Endodermal cell (in vitro differentiated cells): ENCODE data around the gene GUCY1B1. TPM values are rescaled to one million over a fixed set of nuclear protein-coding genes. Genes with fewer than 3 reads are reported as not detected.

ENCODE experiments used
- DNase-seq: peaks from one replicate; pipeline ENCODE4 v3.0.0-alpha.2; 2017
- H3K27ac ChIP-seq: 2 replicates; pipeline ENCODE4 v1.5.1; 2013; ENCODE audit warnings: mild to moderate bottlenecking, low read depth, low read length, moderate library complexity
- H3K27me3 ChIP-seq: 2 replicates; pipeline ENCODE4 v1.6.1; 2013; ENCODE audit warnings: mild to moderate bottlenecking, low read length, moderate library complexity; ENCODE audit not compliant: insufficient read depth, control insufficient read depth, poor library complexity, severe bottlenecking
- H3K36me3 ChIP-seq: 2 replicates; pipeline ENCODE4 v1.7.0; 2013; ENCODE audit warnings: mild to moderate bottlenecking, low read length, moderate library complexity; ENCODE audit not compliant: control insufficient read depth, insufficient read depth
- H3K4me1 ChIP-seq: one replicate; pipeline ENCODE4 v1.7.0; 2013; ENCODE audit warnings: low read length; ENCODE audit not compliant: control insufficient read depth, insufficient read depth
- H3K4me3 ChIP-seq: 2 replicates; pipeline ENCODE4 v1.5.1; 2013; ENCODE audit warnings: mild to moderate bottlenecking, low read length, moderate library complexity
- H3K9ac ChIP-seq: 2 replicates; pipeline ENCODE4 v1.6.1; 2013; ENCODE audit warnings: mild to moderate bottlenecking, low read length, moderate library complexity; ENCODE audit not compliant: poor library complexity, severe bottlenecking; ENCODE audit errors: extremely low read depth
- H3K9me3 ChIP-seq: 2 replicates; pipeline ENCODE4 v1.6.1; 2013; ENCODE audit warnings: mild to moderate bottlenecking, low read length, moderate library complexity; ENCODE audit not compliant: control insufficient read depth
- H3K27ac Mint-ChIP-seq: 2 replicates; pipeline ENCODE4 v1.8.0; 2020; ENCODE audit warnings: mixed read lengths
- H3K27me3 Mint-ChIP-seq: 2 replicates; pipeline ENCODE4 v1.8.0; 2021; ENCODE audit warnings: mild to moderate bottlenecking, mixed read lengths; ENCODE audit not compliant: insufficient read depth
- H3K36me3 Mint-ChIP-seq: 2 replicates; pipeline ENCODE4 v1.8.0; 2020; ENCODE audit warnings: low read depth, mixed read lengths
- H3K4me1 Mint-ChIP-seq: 2 replicates; pipeline ENCODE4 v1.8.0; 2020; ENCODE audit warnings: mixed read lengths
- H3K4me3 Mint-ChIP-seq: 2 replicates; pipeline ENCODE4 v1.8.0; 2020; ENCODE audit warnings: mild to moderate bottlenecking, moderate library complexity, mixed read lengths
- H3K9me3 Mint-ChIP-seq: 2 replicates; pipeline ENCODE4 v1.8.0; 2020; ENCODE audit warnings: mild to moderate bottlenecking, mixed read lengths
- WGBS, 2 experiments: methylation state at CpG; one replicate each; pipeline versions ENCODE4 v1.1.5 to v1.1.7; 2013; ENCODE audit warnings: missing lambda C conversion rate in 2 of 2, mixed read lengths in 1 of 2; ENCODE audit not compliant: insufficient coverage in 1 of 2, insufficient read length in 1 of 2; 5-methylcytosine and 5-hydroxymethylcytosine counted together
- total RNA-seq, 2 donors: library from RNA; stranded (reverse); fragmentation: NEBNext Ultra II Directional in 1 of 2; extraction: Animal tissue kit (Norgen Biotek cat#: 25700) in 1 of 2; gene quantifications; 2 replicates in 1 of 2; 3 replicates in 1 of 2; pipeline ENCODE4 v1.2.1, GENCODE V29; 2021
- TF ChIP-seq, protein P1 (sequence below): fragments of 200-600 bp; sonication (generic); conservative IDR thresholded peaks from 2 replicates; pipeline ENCODE4 v1.5.0; 2021; ENCODE audit warnings: antibody characterized with exemption, mild to moderate bottlenecking

Gene GUCY1B1
- total RNA-seq, 2 donors from 2014 or later = 1.8 to 3.4 TPM

DNA sequence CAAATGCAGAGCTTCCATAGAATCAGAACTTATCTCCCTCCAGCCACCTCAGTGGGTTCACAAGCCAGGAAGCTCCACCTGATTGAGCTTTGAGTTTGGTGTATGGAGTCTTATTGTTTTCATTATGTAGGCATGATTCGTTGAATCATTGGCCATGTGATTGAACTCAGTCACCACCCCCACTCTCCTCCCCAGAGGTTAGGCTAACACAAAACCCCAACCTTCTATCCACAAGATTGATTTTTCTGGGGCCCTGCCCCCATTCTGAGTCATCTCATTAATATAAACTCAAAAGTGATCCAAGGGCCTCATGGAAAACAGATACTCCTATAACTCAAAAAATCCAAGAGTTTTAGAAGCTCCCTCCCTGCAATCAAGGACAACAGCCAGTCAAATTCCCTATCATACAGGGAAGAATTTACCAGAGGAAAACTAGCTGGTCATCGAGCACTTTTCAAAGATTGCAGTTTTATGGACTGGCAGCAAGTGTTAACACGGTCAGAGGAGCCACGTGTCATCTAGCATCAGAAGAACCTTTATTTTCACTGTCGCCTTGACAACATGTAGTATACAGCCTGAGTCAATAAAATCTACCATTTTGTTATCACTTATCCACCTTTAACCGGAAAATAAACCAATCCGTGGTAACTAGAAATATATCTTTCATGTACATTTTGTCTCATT is 35.9 kb upstream of the GUCY1B1 start:
- H3K9ac ChIP-seq = no peak overlapping the region
- WGBS, 2 experiments = 94 to 100% methylated on average over 4 to 7 of the region's 7 CpGs
- Mint-ChIP-seq H3K27me3 (peaks cover 16% of the 10 kb centered on the region), H3K4me1 (peaks cover 10% of the 10 kb centered on the region), H3K4me3 (no peak overlapping the region), H3K27ac (no peak overlapping the region), H3K9me3 (no peaks in the 10 kb centered on the region), H3K36me3 (no peaks in the 10 kb centered on the region)
- no peaks in the 10 kb centered on the region for H3K9me3 ChIP-seq
- DNase-seq = no peak
- H3K4me1 ChIP-seq = peaks cover 3% of the 10 kb centered on the region
- no peaks in the 10 kb centered on the region for H3K27me3 ChIP-seq
- no peak overlapping the region for H3K27ac ChIP-seq
- H3K36me3 ChIP-seq = no peaks in the 10 kb centered on the region
- no peak overlapping the region for H3K4me3 ChIP-seq
- TF ChIP-seq, protein P1, sequence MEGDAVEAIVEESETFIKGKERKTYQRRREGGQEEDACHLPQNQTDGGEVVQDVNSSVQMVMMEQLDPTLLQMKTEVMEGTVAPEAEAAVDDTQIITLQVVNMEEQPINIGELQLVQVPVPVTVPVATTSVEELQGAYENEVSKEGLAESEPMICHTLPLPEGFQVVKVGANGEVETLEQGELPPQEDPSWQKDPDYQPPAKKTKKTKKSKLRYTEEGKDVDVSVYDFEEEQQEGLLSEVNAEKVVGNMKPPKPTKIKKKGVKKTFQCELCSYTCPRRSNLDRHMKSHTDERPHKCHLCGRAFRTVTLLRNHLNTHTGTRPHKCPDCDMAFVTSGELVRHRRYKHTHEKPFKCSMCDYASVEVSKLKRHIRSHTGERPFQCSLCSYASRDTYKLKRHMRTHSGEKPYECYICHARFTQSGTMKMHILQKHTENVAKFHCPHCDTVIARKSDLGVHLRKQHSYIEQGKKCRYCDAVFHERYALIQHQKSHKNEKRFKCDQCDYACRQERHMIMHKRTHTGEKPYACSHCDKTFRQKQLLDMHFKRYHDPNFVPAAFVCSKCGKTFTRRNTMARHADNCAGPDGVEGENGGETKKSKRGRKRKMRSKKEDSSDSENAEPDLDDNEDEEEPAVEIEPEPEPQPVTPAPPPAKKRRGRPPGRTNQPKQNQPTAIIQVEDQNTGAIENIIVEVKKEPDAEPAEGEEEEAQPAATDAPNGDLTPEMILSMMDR = no peak

DNA sequence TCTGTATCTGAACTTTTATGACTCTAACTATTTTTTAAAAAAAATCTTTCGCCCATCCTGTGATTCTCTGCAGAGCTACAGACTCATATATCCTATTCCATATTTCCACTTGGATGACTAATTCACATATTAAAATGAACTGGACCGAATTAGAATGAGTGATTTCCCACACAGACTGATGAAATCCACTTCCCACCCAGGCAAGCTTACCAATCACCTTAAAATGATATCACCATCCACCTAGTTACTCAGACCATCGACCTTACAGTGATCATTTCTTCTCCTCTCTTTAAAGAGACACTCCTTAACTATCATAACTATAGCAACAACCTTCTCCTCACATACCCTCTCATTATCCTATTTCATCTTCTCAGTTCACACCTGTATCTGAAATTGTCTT is 34.1 kb upstream of the GUCY1B1 start:
- no peaks in the 10 kb centered on the region for H3K36me3 ChIP-seq
- Mint-ChIP-seq H3K4me3 (no peak overlapping the region), H3K4me1 (peaks cover 10% of the 10 kb centered on the region), H3K27ac (no peak overlapping the region), H3K27me3 (peaks cover 12% of the 10 kb centered on the region), H3K36me3 (no peaks in the 10 kb centered on the region), H3K9me3 (no peaks in the 10 kb centered on the region)
- H3K9ac ChIP-seq = no peak overlapping the region
- no peaks in the 10 kb centered on the region for H3K9me3 ChIP-seq
- peaks cover 3% of the 10 kb centered on the region for H3K4me1 ChIP-seq
- no peak for DNase-seq
- no peak overlapping the region for H3K4me3 ChIP-seq
- no peak overlapping the region for H3K27ac ChIP-seq
- TF ChIP-seq, protein P1 = no peak
- WGBS, 2 experiments = 64 to 100% methylated on average over 1 to 3 of the region's 3 CpGs
- no peaks in the 10 kb centered on the region for H3K27me3 ChIP-seq

DNA sequence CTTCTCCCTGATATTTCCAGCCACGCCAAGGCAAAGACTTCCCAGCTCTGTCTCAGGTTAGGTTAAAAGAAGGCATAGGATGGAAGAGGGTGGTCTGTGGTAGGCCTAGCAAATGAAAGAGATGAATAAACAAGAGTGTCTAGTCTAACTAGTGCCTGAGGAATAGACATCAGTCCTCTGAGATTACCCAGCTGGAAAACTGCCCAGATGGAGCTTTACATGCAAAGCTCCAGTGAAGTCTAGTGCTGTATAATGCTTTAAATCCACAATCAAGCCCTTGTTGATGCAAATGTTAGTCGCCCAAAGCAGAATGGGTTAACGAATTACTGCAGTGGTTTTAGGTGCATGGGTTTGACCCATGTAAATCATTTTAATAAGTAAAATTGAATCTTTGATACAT is 24.8 kb upstream of the GUCY1B1 start:
- Mint-ChIP-seq H3K9me3 (no peaks in the 10 kb centered on the region), H3K36me3 (no peaks in the 10 kb centered on the region), H3K27ac (no peak overlapping the region), H3K27me3 (peaks cover 3% of the 10 kb centered on the region), H3K4me3 (no peak overlapping the region), H3K4me1 (no peaks in the 10 kb centered on the region)
- Histone ChIP-seq H3K27me3 (no peaks in the 10 kb centered on the region), H3K9ac (no peak overlapping the region), H3K4me1 (no peaks in the 10 kb centered on the region), H3K9me3 (no peaks in the 10 kb centered on the region), H3K4me3 (no peak overlapping the region), H3K27ac (no peak overlapping the region), H3K36me3 (no peaks in the 10 kb centered on the region)
- TF ChIP-seq, protein P1 = no peak
- DNase-seq = no peak
- 86% methylated on average over 3 of the region's 3 CpGs; no CpG with 5 or more reads in 1 of the 2 experiments for WGBS, 2 experiments
